Dendritic cell treated with granulocyte-macrophage colony-stimulating factor and Interleukin-4, amounts not matched to agents 40 ng/mL and 50 ng/mL, for 4 days (primary cell): ENCODE data around the gene TBK1.

Source experiments
- H3K27ac Mint-ChIP-seq: one replicate; pipeline ENCODE4 v1.8.0; 2022; ENCODE audit warnings: mild to moderate bottlenecking, mixed read lengths
- H3K27me3 Mint-ChIP-seq: one replicate; pipeline ENCODE4 v1.8.0; 2022; ENCODE audit warnings: mild to moderate bottlenecking, mixed read lengths
- H3K36me3 Mint-ChIP-seq: one replicate; pipeline ENCODE4 v1.8.0; 2022; ENCODE audit warnings: low read depth, mixed read lengths
- H3K4me1 Mint-ChIP-seq: one replicate; pipeline ENCODE4 v1.8.0; 2022; ENCODE audit warnings: low read depth, mixed read lengths
- H3K4me3 Mint-ChIP-seq: one replicate; pipeline ENCODE4 v1.8.0; 2022; ENCODE audit warnings: mild to moderate bottlenecking, moderate library complexity, mixed read lengths
- H3K9me3 Mint-ChIP-seq: one replicate; pipeline ENCODE4 v1.8.0; 2022; ENCODE audit warnings: mixed read lengths
- intact Hi-C: fragments of 100-400 bp; cut with micrococcal nuclease; formaldehyde crosslinking; loops from one replicate; pipeline ENCODE4 v1.15.0; 2022

Gene TBK1

DNA sequence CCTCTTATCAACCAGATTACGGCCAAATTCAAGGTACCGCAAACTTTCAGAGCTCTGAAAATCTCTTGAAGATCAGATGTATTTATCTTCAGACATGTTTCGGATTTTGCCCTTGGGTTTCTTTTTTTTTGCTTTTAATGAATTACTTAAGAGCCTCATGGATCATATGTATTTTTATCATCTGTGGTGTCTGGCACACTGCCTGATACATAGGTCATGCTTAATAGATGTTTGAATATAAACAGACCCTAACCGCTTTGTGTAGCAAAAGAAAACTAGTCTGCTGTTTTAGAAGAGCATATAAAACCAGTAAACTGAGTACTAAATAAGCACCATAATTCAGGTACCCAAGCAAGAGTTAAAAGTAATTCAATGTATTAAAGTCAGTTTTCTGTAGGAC, 20.1 kb upstream of the TBK1 start:
- Mint-ChIP-seq H3K9me3 (no peaks in the 10 kb centered on the region), H3K4me3 (no peak overlapping the region), H3K27me3 (no peaks in the 10 kb centered on the region), H3K4me1 (no peaks in the 10 kb centered on the region), H3K27ac (no peak overlapping the region), H3K36me3 (peaks cover 96% of the 10 kb centered on the region)
- intact Hi-C loops = no loop called here

DNA sequence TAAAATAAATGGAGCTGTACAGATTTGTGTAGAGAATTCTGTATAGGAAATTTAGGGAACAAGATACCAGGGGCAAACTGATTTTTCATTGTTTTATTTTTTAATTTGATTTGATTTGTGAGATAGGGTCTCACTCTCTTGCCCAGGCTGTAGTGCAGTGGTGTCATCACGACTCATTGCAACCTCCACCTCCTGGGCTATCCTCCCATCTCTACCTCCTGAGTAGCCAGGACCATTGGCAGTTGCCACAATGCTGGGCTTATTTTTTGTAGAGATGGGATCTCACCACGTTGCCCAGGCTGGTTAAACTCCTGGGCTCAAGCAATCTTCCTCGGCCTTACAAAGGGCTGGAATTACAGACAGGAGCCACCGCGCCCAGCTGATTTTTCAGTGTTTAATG, 18.0 kb upstream of the TBK1 start:
- Mint-ChIP-seq H3K4me3 (no peak overlapping the region), H3K9me3 (no peaks in the 10 kb centered on the region), H3K36me3 (peaks cover 97% of the 10 kb centered on the region), H3K4me1 (no peaks in the 10 kb centered on the region), H3K27me3 (no peaks in the 10 kb centered on the region), H3K27ac (no peak overlapping the region)
- intact Hi-C loops = no loop called here

DNA sequence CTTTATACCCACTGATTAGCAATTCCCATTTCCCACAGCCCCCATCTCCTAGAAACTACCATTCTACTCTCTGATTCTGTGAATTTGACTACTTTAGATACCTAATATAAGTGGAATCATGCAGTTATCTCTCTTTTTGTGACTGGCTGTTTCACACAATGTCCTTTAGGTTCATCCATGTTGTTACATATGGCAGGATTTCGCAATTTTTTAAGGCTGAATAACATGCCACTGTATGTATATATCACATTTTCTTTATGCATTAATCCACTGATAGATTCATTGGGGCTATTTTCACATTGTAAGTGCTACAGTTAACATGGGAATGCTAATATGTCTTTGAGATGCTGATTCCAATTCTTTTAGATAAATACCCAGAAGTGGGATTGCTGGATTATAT, 11.8 kb upstream of the TBK1 start:
- no peaks in the 10 kb centered on the region for H3K27me3 Mint-ChIP-seq
- H3K27ac Mint-ChIP-seq = no peak overlapping the region
- peaks cover 84% of the 10 kb centered on the region for H3K36me3 Mint-ChIP-seq
- H3K9me3 Mint-ChIP-seq = no peaks in the 10 kb centered on the region
- intact Hi-C loops = no loop called here
- no peak overlapping the region for H3K4me3 Mint-ChIP-seq
- no peaks in the 10 kb centered on the region for H3K4me1 Mint-ChIP-seq

DNA sequence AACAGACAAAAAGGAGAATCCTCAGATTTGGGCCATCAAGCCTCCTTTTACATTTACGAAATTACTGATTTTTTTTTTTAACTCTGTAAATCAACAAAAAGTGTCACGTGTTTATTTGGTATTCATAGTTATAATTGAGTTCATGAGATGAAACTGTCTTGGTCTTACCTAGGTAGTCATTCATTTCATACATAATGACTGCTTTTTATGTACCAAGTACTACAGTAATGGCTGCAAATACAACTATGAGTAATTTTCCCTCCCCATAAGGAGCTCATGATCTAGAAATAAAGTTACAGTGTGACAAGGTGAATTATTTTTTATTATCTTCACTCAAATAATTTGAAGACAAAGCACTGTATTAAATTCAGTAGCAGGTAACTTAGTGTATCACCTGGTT, 6.4 kb upstream of the TBK1 start:
- no peaks in the 10 kb centered on the region for H3K27me3 Mint-ChIP-seq
- peaks cover 68% of the 10 kb centered on the region for H3K36me3 Mint-ChIP-seq
- intact Hi-C loops = no loop called here
- peaks cover 5% of the 10 kb centered on the region for H3K4me1 Mint-ChIP-seq
- no peaks in the 10 kb centered on the region for H3K9me3 Mint-ChIP-seq
- H3K27ac Mint-ChIP-seq = no peak overlapping the region
- H3K4me3 Mint-ChIP-seq = no peak overlapping the region

DNA sequence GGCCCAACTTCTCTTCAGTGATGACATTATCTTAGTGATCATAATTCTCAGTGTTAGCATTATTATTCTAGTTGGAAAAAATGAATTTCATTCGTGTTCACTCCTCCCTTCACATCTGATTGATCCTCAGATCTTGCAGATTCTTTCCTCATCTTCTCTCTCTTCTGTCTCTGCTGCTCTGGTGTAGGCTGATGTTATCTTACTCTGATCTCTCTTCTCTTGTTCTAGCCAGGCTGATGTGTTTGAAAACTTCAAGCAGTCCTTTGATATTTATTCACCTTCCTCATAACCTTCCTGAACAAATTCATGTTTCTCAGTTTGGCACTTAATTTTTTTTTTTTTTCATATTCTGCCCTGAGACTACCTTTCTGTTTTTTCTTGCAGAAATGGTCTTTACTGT, 5.6 kb upstream of the TBK1 start:
- H3K27me3 Mint-ChIP-seq = no peaks in the 10 kb centered on the region
- no peaks in the 10 kb centered on the region for H3K9me3 Mint-ChIP-seq
- intact Hi-C loops = no loop called here
- peaks cover 68% of the 10 kb centered on the region for H3K36me3 Mint-ChIP-seq
- no peak overlapping the region for H3K4me3 Mint-ChIP-seq
- no peak overlapping the region for H3K27ac Mint-ChIP-seq
- H3K4me1 Mint-ChIP-seq = peaks cover 13% of the 10 kb centered on the region

DNA sequence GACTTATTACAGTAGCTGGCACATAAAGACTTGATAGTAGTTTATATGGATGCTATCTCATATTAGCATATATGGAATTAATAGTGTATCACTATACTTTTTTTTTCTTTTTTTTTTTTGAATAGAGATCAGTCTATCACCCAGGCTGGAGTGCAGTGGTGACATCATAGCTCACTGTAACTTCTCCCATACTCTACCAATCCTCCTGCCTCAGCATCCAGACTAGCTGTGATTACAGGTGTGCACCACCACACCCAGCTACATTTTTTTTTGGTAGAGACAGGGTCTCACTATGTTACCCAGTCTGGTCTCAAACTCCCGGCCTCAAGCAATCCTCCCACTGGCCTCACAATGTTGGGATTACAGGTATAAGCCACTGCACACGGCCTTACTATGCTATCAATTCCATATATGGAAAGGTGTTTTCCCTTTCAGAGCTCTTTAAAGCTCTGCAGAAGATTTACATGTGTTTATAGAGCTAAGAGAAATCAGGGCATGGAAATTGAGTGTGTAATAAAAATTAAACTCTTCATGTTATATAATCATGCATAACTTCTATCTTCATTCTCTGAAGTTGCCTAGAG, 1.8 kb upstream of the TBK1 start:
- Mint-ChIP-seq H3K27me3 (no peaks in the 10 kb centered on the region), H3K36me3 (peaks cover 47% of the 10 kb centered on the region), H3K9me3 (no peaks in the 10 kb centered on the region), H3K4me1 (peaks cover 23% of the 10 kb centered on the region), H3K27ac (peak overlapping the region; percentile 92), H3K4me3 (no peak overlapping the region)
- intact Hi-C loops = loop anchor here (5.0 to 10.0 kb wide), 2 partner anchors 43 to 305 kb away; partner anchors contain the start of gene GNS

DNA sequence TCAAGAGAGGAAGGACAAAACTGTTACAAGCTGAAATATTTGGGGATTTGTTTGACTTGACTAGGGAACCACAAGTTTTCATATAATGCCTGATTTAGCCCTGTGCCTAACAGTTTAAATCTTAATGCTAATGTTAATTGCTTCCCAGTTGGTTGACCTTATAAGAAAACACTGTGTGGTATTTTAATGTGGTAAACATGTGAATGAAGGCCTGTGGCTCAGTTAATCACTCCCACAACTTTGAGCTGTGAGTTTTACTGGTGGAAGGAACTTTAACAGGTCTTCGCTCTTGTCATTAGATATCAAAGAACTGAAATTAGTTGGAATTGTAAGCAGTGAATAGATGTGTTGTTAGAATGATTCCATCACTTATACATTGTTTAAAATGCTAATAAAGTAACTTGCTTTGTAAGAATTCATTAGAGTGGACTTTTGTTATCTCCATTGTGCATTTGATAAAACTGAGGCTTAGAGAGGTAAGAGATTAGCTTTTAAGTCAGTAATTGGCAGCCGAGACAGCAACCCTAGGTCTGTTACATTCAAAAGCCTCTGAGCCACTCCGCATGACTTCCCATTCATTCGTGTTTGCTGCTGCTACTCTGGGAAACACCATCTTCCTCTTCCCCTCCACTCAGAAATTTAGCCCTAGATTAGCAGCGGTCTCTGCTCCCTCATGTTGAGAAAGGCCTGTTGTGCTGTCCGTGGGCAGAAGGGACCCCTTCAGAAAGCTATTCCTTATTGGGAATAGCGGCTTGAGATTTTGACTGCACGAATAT, 1.0 kb upstream of the TBK1 start:
- Mint-ChIP-seq H3K27ac (peak overlapping the region; percentile 92), H3K27me3 (no peaks in the 10 kb centered on the region), H3K4me1 (peaks cover 25% of the 10 kb centered on the region), H3K4me3 (peak overlapping the region; percentile 90), H3K36me3 (peaks cover 43% of the 10 kb centered on the region), H3K9me3 (no peaks in the 10 kb centered on the region)
- intact Hi-C loops = loop anchor here (5.0 to 10.0 kb wide), 2 partner anchors 44 to 304 kb away; partner anchors contain the start of gene GNS

DNA sequence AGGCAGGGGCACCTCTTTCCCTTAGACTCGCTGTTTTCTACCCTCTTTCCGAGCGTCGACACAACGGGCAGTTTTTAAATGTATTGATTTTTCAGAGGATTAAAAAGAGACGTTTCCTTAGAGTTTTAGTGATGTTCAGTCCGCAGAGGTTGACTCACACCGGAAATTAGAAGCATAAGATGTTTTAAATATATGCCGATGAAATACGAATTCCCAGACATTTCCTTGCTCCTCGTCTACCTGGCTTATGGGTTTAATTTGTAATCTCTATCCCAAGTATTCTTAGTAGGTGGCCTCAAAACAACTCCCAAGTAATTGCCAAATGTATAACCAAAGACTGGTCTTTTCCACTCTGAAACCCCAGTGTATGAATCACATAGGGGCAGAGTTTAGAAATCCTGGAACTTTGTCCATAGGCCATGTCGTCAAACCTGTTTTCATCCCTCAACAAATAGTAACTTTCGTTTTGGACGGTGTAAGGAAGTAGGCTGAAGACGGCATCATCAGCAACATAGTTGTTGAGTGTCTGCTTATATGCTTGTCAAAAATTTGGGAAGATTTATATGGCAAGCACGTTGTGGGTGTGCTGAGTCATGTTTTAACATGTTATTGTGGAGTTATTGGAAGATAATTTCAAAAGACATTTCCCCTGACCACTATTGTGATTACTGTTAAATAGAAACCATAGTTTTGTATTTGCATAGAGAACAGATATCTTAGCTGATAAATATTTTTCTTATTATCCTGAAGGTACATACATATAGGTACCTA, 824 bp downstream of the TBK1 start:
- Mint-ChIP-seq H3K27ac (peak overlapping the region; percentile 92), H3K4me1 (peaks cover 40% of the 10 kb centered on the region), H3K9me3 (no peaks in the 10 kb centered on the region), H3K4me3 (peak overlapping the region; percentile 90), H3K27me3 (no peaks in the 10 kb centered on the region), H3K36me3 (peaks cover 38% of the 10 kb centered on the region)
- intact Hi-C loops = loop anchor here (5.0 to 10.0 kb wide), 2 partner anchors 45 to 302 kb away; partner anchors contain the start of gene GNS

DNA sequence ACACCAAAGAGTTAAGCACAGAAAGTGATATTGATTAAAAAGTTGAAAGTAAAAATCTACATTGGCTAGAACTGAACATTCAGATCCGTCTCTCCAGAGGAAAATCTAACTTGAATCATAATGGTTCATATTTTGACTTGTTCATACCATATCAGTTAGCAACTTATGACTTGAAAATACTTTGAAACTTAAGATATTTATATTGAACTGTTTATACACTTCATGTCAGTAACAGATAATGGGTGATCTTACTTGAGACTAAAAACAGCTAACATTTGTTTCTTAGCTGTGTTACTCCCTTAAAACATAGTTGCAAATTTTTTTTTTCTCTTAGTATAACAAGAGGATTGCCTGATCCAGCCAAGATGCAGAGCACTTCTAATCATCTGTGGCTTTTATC, 3.6 kb downstream of the TBK1 start:
- H3K9me3 Mint-ChIP-seq = no peaks in the 10 kb centered on the region
- H3K27me3 Mint-ChIP-seq = no peaks in the 10 kb centered on the region
- peaks cover 35% of the 10 kb centered on the region for H3K36me3 Mint-ChIP-seq
- peak overlapping the region; percentile 47 for H3K27ac Mint-ChIP-seq
- intact Hi-C loops = loop anchor here (10.0 kb wide), 1 partner anchor 299 kb away; the partner anchor contains the start of gene GNS
- peaks cover 46% of the 10 kb centered on the region for H3K4me1 Mint-ChIP-seq
- H3K4me3 Mint-ChIP-seq = no peak overlapping the region

DNA sequence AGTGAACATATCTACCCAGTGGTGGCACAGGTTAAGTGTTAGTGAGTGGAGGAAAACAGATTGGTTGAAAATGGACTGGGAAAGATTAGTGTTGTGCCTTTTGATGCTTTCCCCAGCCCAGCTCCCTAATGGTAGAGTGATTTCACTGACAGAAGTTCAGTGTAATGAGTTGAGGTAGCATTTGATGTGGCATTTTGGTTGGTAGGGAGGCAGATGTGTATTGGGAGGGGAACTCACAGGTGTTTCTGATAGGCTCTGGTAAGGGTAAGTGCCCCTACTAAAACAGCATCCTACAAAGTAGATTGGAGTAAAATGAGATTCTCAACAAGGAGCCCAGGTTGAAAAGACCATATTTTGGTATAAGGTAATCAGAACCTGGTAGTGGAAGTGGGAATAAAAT, 4.2 kb downstream of the TBK1 start:
- Mint-ChIP-seq H3K4me3 (no peak overlapping the region), H3K36me3 (peaks cover 42% of the 10 kb centered on the region), H3K27ac (peak overlapping the region; percentile 47), H3K9me3 (no peaks in the 10 kb centered on the region), H3K27me3 (no peaks in the 10 kb centered on the region), H3K4me1 (peaks cover 40% of the 10 kb centered on the region)
- intact Hi-C loops = loop anchor here (10.0 kb wide), 1 partner anchor 299 kb away; the partner anchor contains the start of gene GNS

DNA sequence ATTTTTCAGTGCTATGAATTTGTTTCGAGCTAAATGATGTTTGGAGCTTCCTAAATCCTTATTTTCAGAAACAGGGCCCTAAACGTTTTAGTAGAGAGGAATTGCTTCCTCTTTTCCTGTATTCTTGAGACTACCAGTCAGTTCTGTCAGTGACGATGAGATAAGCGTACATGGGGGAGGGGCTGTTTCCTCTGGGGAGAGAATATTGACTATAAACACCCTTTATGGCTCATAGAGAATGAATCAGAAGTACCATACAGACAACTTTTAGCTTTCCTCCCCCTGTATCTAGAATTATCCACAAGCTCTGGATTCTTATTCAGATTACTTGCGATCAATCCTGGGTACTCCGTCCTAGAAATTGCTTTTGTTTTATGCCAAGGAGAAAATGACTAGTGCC, 5.1 kb downstream of the TBK1 start:
- peak overlapping the region; percentile 55 for H3K27ac Mint-ChIP-seq
- H3K4me3 Mint-ChIP-seq = no peak overlapping the region
- H3K36me3 Mint-ChIP-seq = peaks cover 44% of the 10 kb centered on the region
- no peaks in the 10 kb centered on the region for H3K27me3 Mint-ChIP-seq
- peaks cover 37% of the 10 kb centered on the region for H3K4me1 Mint-ChIP-seq
- intact Hi-C loops = loop anchor here (10.0 kb wide), 1 partner anchor 298 kb away; the partner anchor contains the start of gene GNS
- no peaks in the 10 kb centered on the region for H3K9me3 Mint-ChIP-seq

DNA sequence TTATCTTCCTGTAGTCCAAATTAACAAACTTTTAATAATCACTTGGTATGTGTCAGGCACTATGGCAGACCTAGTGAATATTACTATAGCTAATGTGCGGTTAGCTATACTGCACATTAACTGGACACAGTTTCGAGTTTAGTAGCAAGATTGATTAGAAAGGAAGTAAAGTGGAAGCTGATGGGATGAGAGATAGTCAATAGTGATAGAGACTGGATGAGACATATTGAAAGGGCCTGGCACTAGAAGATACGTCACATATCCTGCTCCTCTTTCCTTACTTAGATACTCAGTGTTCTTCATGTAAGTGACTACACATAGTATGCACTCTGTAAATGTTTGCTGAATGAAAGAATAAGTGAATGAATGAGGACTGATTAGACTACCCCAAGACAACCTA, 5.5 kb downstream of the TBK1 start:
- no peak overlapping the region for H3K4me3 Mint-ChIP-seq
- no peaks in the 10 kb centered on the region for H3K9me3 Mint-ChIP-seq
- no peaks in the 10 kb centered on the region for H3K27me3 Mint-ChIP-seq
- peaks cover 43% of the 10 kb centered on the region for H3K36me3 Mint-ChIP-seq
- H3K27ac Mint-ChIP-seq = peak overlapping the region; percentile 55
- H3K4me1 Mint-ChIP-seq = peaks cover 37% of the 10 kb centered on the region
- intact Hi-C loops = loop anchor here (10.0 kb wide), 1 partner anchor 297 kb away; the partner anchor contains the start of gene GNS

DNA sequence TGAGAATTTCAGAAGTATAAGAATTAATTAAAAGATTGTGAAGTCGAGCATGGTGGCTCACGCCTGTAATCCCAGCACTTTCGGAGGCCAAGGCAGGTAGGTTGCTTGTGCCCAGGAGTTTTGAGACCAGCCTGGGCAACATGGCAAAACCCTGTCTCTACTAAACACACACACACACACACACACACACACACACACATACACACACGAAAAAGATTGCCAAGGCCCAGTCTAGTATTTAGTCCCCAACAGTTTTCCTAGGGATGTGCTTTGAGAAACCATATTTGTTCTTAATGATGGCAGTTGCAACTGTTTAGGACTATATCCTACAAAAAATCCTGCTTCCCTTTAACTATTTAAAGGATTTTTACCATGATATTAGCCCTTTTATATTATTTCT, 6.0 kb downstream of the TBK1 start:
- peaks cover 36% of the 10 kb centered on the region for H3K4me1 Mint-ChIP-seq
- no peak overlapping the region for H3K4me3 Mint-ChIP-seq
- no peaks in the 10 kb centered on the region for H3K9me3 Mint-ChIP-seq
- H3K36me3 Mint-ChIP-seq = peaks cover 44% of the 10 kb centered on the region
- intact Hi-C loops = loop anchor here (10.0 kb wide), 1 partner anchor 297 kb away; the partner anchor contains the start of gene GNS
- no peaks in the 10 kb centered on the region for H3K27me3 Mint-ChIP-seq
- H3K27ac Mint-ChIP-seq = no peak overlapping the region
